Loucy (cell line): ENCODE measurements around the gene ZSCAN32.

ENCODE experiments used
- H2AFZ ChIP-seq: fragments of 200-600 bp; sonication (generic); 2 replicates; pipeline ENCODE4 v1.6.0; 2016; ENCODE audit warnings: antibody characterized with exemption, mild to moderate bottlenecking, low read length, moderate library complexity
- H3F3A ChIP-seq: fragments of 200-600 bp; 2 replicates; pipeline ENCODE4 v1.6.0; 2016; ENCODE audit warnings: antibody characterized with exemption, low read depth, mild to moderate bottlenecking
- H3K27me3 ChIP-seq: fragments of 200-600 bp; sonication (generic); 2 replicates; pipeline ENCODE4 v1.6.1; 2014; ENCODE audit warnings: low read length, mild to moderate bottlenecking; ENCODE audit not compliant: insufficient read depth, poor library complexity, severe bottlenecking
- H3K36me3 ChIP-seq: fragments of 200-600 bp; sonication (generic); 2 replicates; pipeline ENCODE4 v1.6.1; 2016; ENCODE audit warnings: low read length; ENCODE audit not compliant: insufficient read depth
- H3K4me1 ChIP-seq: fragments of 200-600 bp; sonication (generic); 2 replicates; pipeline ENCODE4 v1.5.1; 2014; ENCODE audit warnings: low read length, mild to moderate bottlenecking; ENCODE audit not compliant: insufficient read depth, poor library complexity, severe bottlenecking
- H3K4me2 ChIP-seq: fragments of 200-600 bp; sonication (generic); 2 replicates; pipeline ENCODE4 v1.6.0; 2014; ENCODE audit warnings: antibody characterized with exemption, low read length, low read depth, mild to moderate bottlenecking; ENCODE audit not compliant: poor library complexity, severe bottlenecking
- H3K4me3 ChIP-seq: fragments of 200-600 bp; sonication (generic); 2 replicates; pipeline ENCODE4 v1.5.1; 2014; ENCODE audit warnings: low read length, mild to moderate bottlenecking, mixed read lengths; ENCODE audit not compliant: poor library complexity, severe bottlenecking
- H3K79me2 ChIP-seq: fragments of 200-600 bp; sonication (generic); 2 replicates; pipeline ENCODE4 v1.6.1; 2014; ENCODE audit warnings: low read length; ENCODE audit not compliant: insufficient read depth
- H3K9ac ChIP-seq: fragments of 200-600 bp; sonication (generic); 2 replicates; pipeline ENCODE4 v1.6.0; 2014; ENCODE audit warnings: mild to moderate bottlenecking, low read depth, low read length, moderate library complexity; ENCODE audit not compliant: poor library complexity, severe bottlenecking
- H3K9me2 ChIP-seq: fragments of 200-600 bp; sonication (generic); replicated peaks from 2 replicates; pipeline ENCODE4 v1.6.1; 2016; ENCODE audit warnings: low read depth, low read length, mixed read lengths
- H3K9me3 ChIP-seq: fragments of 200-600 bp; sonication (generic); 2 replicates; pipeline ENCODE4 v1.6.1; 2014; ENCODE audit warnings: mild to moderate bottlenecking, antibody characterized with exemption, low read length, low read depth; ENCODE audit not compliant: insufficient read depth
- H4K20me1 ChIP-seq: fragments of 200-600 bp; sonication (generic); 2 replicates; pipeline ENCODE4 v1.6.0; 2014; ENCODE audit warnings: antibody characterized with exemption, low read length, mild to moderate bottlenecking; ENCODE audit not compliant: insufficient read depth, poor library complexity, severe bottlenecking
- EZH2phosphoT487 ChIP-seq: fragments of 200-600 bp; IDR thresholded peaks from 2 replicates; pipeline ENCODE4 v1.6.1; 2018; ENCODE audit warnings: antibody characterized with exemption, mild to moderate bottlenecking, moderate library complexity, borderline replicate concordance
- TF ChIP-seq, protein P1 (sequence below): fragments of 200-600 bp; sonication (generic); conservative IDR thresholded peaks from 2 replicates; pipeline ENCODE4 v1.5.1; 2014; ENCODE audit warnings: mild to moderate bottlenecking, antibody characterized with exemption, low read length

ZSCAN32 gene

DNA sequence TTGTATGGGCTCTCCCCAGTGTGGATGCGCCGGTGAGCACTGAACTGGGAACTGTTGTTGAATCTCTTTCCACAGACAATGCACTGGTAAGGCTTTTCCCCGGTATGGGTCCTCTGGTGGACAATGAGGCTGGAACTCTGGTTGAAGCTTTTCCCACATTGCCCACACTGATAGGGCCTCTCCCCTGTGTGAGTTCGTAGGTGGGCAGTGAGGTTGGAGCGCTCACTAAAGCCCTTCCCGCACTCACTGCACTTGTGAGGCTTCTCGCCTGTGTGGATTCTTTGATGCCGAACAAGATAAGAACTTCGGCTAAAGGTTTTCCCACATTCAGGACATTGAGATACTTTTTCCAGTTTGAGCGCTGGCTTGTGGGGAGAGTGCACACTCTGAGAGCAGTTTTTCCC, 17.8 kb downstream of the ZSCAN32 start:
- Histone ChIP-seq H3K79me2 (no peaks in the 10 kb centered on the region), H3K4me1 (no peaks in the 10 kb centered on the region), H3K9me2 (no peaks in the 10 kb centered on the region), H3F3A (no peaks in the 10 kb centered on the region), H3K4me3 (no peak overlapping the region), H3K4me2 (no peak overlapping the region), H3K27me3 (no peaks in the 10 kb centered on the region), H3K9me3 (peaks cover 13% of the 10 kb centered on the region; the same call in 1 of the 2 replicates), H3K9ac (no peak overlapping the region), H3K36me3 (peaks cover 25% of the 10 kb centered on the region; the same call in 1 of the 2 replicates), H2AFZ (no peak overlapping the region), H4K20me1 (no peaks in the 10 kb centered on the region)
- TF ChIP-seq EZH2phosphoT487 = no peak
- TF ChIP-seq, protein P1, sequence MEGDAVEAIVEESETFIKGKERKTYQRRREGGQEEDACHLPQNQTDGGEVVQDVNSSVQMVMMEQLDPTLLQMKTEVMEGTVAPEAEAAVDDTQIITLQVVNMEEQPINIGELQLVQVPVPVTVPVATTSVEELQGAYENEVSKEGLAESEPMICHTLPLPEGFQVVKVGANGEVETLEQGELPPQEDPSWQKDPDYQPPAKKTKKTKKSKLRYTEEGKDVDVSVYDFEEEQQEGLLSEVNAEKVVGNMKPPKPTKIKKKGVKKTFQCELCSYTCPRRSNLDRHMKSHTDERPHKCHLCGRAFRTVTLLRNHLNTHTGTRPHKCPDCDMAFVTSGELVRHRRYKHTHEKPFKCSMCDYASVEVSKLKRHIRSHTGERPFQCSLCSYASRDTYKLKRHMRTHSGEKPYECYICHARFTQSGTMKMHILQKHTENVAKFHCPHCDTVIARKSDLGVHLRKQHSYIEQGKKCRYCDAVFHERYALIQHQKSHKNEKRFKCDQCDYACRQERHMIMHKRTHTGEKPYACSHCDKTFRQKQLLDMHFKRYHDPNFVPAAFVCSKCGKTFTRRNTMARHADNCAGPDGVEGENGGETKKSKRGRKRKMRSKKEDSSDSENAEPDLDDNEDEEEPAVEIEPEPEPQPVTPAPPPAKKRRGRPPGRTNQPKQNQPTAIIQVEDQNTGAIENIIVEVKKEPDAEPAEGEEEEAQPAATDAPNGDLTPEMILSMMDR = no peak

DNA sequence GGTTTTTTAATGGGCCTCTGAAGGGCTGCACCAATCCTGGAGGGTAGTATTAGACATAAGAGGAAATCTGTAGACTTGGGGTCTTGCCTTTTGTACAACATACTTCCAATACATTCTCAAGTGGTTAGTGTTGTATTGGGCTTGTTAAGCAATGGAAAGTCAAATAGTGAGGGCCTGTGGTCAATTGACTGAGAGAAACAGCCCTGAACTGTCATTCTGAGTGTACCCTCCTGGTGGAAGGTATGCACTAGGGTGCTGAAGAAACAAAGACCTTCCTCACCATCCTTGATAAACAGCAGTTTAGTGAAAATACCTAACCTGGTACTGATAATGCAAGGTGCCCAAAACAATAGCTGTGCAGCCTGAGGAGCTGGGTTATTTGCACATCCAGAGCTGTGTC, 22.9 kb downstream of the ZSCAN32 start:
- Histone ChIP-seq H3K9me3 (peaks cover 6% of the 10 kb centered on the region; the same call in 1 of the 2 replicates), H3K79me2 (no peaks in the 10 kb centered on the region), H3F3A (no peaks in the 10 kb centered on the region), H3K36me3 (peaks cover 6% of the 10 kb centered on the region; the same call in 1 of the 2 replicates), H3K27me3 (no peaks in the 10 kb centered on the region), H3K4me1 (no peaks in the 10 kb centered on the region), H3K4me2 (no peak overlapping the region), H3K4me3 (no peak overlapping the region), H3K9me2 (no peaks in the 10 kb centered on the region), H3K9ac (no peak overlapping the region), H4K20me1 (no peaks in the 10 kb centered on the region), H2AFZ (no peak overlapping the region)
- TF ChIP-seq, protein P1 = no peak
- no peak for TF ChIP-seq EZH2phosphoT487

DNA sequence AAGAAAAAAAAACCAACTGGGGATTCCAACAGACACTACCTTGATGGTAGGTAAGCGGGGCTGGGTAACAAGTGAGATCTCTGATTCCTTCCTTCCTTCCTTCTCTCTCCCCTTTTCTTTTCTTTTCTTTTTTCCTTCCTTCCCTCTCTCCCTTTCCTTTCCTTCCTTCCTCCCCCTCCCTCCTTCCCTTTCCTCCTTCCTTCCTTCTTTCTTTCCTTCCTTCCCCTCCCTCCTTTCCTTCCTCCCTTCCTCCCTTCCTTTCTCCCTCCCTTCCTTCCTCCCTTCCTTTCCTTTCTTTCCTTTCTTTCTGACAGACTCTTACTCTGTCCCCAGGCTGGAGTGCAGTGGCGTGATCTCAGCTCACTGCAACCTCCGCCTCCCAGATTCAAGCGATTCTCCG, 25.1 kb downstream of the ZSCAN32 start:
- H3F3A ChIP-seq = no peaks in the 10 kb centered on the region
- no peaks in the 10 kb centered on the region for H3K79me2 ChIP-seq
- no peak overlapping the region for H3K9ac ChIP-seq
- no peaks in the 10 kb centered on the region for H4K20me1 ChIP-seq
- H3K36me3 ChIP-seq = no peaks in the 10 kb centered on the region
- H3K9me3 ChIP-seq = no peaks in the 10 kb centered on the region
- H3K9me2 ChIP-seq = no peaks in the 10 kb centered on the region
- no peaks in the 10 kb centered on the region for H3K4me1 ChIP-seq
- TF ChIP-seq, protein P1 = no peak
- TF ChIP-seq EZH2phosphoT487 = no peak
- H3K4me2 ChIP-seq = no peak overlapping the region
- H2AFZ ChIP-seq = no peak overlapping the region
- H3K4me3 ChIP-seq = no peak overlapping the region
- no peaks in the 10 kb centered on the region for H3K27me3 ChIP-seq
